NCI-H1092 treated with DMSO at 0.1 percent for 48 hours (cell line): Measurements from ENCODE around the gene GINS2.

ENCODE experiments used
- DNase-seq: peaks from one replicate; lab custom pipeline; 2025; lab: John Stamatoyannopoulos, UW

GINS2 gene

GRCh38 chr16:85667261-85667660 is 21.5 kb downstream of the GINS2 start:
- no peak for DNase-seq

- DNase-seq, result no peak
These were observed 22.8 kb downstream of the GINS2 start for GRCh38 chr16:85665929-85666328.

- no peak for DNase-seq
These were observed 23.4 kb downstream of the GINS2 start for GRCh38 chr16:85665373-85665740.

- no peak for DNase-seq
These were observed 24.0 kb downstream of the GINS2 start for GRCh38 chr16:85664580-85665372.

- peak; percentile 85 for DNase-seq
These were observed 24.8 kb downstream of the GINS2 start for GRCh38 chr16:85663891-85664321.

GRCh38 chr16:85662976-85663830 is 25.6 kb downstream of the GINS2 start:
- no peak for DNase-seq

GRCh38 chr16:85662482-85662812 is 26.3 kb downstream of the GINS2 start:
- DNase-seq, result no peak

GRCh38 chr16:85661740-85662481 is 26.8 kb downstream of the GINS2 start:
- no peak for DNase-seq

GRCh38 chr16:85660843-85661739 is 27.7 kb downstream of the GINS2 start:
- DNase-seq, result no peak

GRCh38 chr16:85659805-85660511 is 28.8 kb downstream of the GINS2 start:
- DNase-seq, result peak; percentile 63

- no peak for DNase-seq
These were observed 29.4 kb downstream of the GINS2 start for GRCh38 chr16:85659336-85659735.

- DNase-seq, result no peak
These were observed 30.0 kb downstream of the GINS2 start for GRCh38 chr16:85658504-85659326.

GRCh38 chr16:85657996-85658395 is 30.8 kb downstream of the GINS2 start:
- DNase-seq, result no peak

GRCh38 chr16:85657267-85657650 is 31.5 kb downstream of the GINS2 start:
- no peak for DNase-seq

- no peak for DNase-seq
These were observed 32.1 kb downstream of the GINS2 start for GRCh38 chr16:85656351-85657266.

- no peak for DNase-seq
These were observed 33.3 kb downstream of the GINS2 start for GRCh38 chr16:85655216-85656129.

- DNase-seq, result no peak
These were observed 34.3 kb downstream of the GINS2 start for GRCh38 chr16:85654251-85655095.
